OCI-LY7 (cell line): ENCODE data around the gene CASP9.
"Not testable (repeated sequence)": the region's sequence is repeated elsewhere in the genome, so short reads cannot be mapped to it uniquely, and the experiment has no call there.

Experiments
- EZH2phosphoT487 ChIP-seq: fragments of 200-600 bp; sonication (generic); IDR thresholded peaks from 2 replicates; pipeline ENCODE4 v1.6.1; 2018; ENCODE audit warnings: low read depth, borderline replicate concordance, mild to moderate bottlenecking, mixed run types, antibody characterized with exemption, low read length, moderate library complexity, mixed read lengths
- TF ChIP-seq, protein P1 (sequence below): fragments of 200-600 bp; sonication (generic); conservative IDR thresholded peaks from 2 replicates; pipeline ENCODE4 v1.5.1; 2014; ENCODE audit warnings: mild to moderate bottlenecking, antibody characterized with exemption, low read length, moderate library complexity, mixed read lengths

DNA sequence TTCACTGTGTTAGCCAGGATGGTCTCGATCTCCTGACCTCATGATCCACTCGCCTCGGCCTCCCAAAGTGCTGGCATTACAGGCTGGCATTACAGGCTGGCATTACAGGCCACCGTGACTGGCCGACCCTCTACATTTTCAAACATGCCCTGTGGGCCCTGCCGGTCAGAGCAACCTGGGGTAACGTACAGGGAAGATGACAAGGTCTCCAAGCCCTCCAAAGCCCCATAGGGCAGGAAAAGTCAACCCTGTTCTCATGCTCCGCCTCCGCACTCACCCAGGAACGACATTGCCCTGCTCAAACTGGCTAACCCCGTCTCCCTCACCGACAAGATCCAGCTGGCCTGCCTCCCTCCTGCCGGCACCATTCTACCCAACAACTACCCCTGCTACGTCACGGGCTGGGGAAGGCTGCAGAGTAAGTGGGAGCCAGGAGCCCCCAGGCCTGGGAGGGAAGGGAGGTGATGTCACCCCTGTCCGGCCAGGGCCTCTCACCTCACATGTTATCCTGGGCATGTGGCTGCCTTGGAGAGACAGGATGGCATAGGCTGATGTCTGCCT lies 41.0 kb downstream of the CASP9 start:
- TF ChIP-seq, protein P1, sequence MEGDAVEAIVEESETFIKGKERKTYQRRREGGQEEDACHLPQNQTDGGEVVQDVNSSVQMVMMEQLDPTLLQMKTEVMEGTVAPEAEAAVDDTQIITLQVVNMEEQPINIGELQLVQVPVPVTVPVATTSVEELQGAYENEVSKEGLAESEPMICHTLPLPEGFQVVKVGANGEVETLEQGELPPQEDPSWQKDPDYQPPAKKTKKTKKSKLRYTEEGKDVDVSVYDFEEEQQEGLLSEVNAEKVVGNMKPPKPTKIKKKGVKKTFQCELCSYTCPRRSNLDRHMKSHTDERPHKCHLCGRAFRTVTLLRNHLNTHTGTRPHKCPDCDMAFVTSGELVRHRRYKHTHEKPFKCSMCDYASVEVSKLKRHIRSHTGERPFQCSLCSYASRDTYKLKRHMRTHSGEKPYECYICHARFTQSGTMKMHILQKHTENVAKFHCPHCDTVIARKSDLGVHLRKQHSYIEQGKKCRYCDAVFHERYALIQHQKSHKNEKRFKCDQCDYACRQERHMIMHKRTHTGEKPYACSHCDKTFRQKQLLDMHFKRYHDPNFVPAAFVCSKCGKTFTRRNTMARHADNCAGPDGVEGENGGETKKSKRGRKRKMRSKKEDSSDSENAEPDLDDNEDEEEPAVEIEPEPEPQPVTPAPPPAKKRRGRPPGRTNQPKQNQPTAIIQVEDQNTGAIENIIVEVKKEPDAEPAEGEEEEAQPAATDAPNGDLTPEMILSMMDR: not testable (repeated sequence)
- TF ChIP-seq EZH2phosphoT487: not testable (repeated sequence)
